ENCODE measurements around the gene CYP27C1. TPM values are rescaled to one million over a fixed set of nuclear protein-coding genes. Genes with fewer than 3 reads are reported as not detected.

The CYP27C1 gene
- total and polyA plus RNA-seq, 10 of the 15 experiments (the other 5 are each of a cell fraction or from before 2014, with no cell fraction given) = not detected

DNA sequence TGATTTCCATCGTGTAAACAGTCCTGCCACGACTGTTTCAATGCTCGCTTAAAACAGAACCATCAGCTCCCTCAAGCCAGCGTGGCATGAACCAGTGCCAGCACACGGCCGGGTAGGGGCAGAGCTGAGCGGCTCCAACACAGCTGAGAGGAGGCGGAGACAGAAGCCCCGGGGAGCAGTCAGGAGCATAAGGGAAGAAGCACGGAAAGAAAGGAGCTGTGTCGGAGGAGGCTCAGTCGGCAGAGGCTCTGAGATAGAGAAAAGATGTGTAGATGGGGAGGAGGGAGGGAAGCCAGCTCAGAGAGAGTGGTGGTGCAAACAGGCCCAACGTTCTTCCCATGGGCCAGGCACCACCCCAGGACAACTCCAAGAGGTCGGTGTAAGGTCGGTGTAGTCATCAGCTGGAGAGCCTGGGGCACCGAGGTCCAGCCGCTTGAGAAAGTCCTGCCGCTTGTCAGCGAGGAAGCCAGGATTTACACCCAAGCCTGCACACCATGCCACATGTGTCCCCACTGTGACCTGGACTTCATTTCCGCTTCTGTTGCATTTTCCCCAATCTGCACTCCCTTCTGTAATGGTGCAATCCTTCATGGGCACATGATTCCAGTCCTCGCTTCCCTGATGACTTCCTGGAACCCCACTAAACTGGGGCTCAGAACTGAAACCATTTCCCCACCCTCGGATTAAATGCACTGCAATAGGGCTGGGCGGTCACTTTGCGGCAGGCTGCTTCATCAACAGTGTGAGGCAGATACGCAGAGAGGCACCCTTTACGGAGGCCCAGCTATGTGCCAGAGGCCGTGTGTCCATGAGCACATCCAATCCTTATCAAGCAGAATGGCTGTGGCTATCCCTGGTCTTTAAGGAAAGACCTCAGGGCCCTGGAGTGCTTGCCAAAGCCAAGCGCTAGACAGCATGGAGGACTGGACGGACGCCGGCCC is 43.5 kb downstream of the CYP27C1 start:
- no peak for TF ChIP-seq SREBF1 (IDR thresholded peaks at IDR 0.05; ENCODE audit: low read length)
- no peak for TF ChIP-seq WRNIP1 (IDR thresholded peaks at IDR 0.05; ENCODE audit: borderline replicate concordance, low read depth, low read length)
- no peak for TF ChIP-seq MYB (IDR thresholded peaks at IDR 0.05; ENCODE audit: borderline replicate concordance, low read depth, low read length)
- TF ChIP-seq RB1 (IDR thresholded peaks at IDR 0.05; ENCODE audit: borderline replicate concordance) = no peak
- no peak for TF ChIP-seq ESRRA (IDR thresholded peaks at IDR 0.05; ENCODE audit: low read length)
- no peak overlapping the region for H2AFZ ChIP-seq (ENCODE audit: control insufficient read depth, low read depth, low read length)
- no peak overlapping the region for H3K4me3 ChIP-seq
- no peak overlapping the region for H3K4me2 ChIP-seq (ENCODE audit: control insufficient read depth, insufficient read depth)
- H3K79me2 ChIP-seq (ENCODE audit: control insufficient read depth, insufficient read depth, low read length) = no peaks in the 10 kb centered on the region
- no peak overlapping the region for H3K9ac ChIP-seq (ENCODE audit: control insufficient read depth, insufficient read depth, low read length)
- peaks cover 0 to 4% of the 10 kb centered on the region in 2 experiments; a peak in 2 of 4 replicates for H3K27me3 ChIP-seq (replicated peaks in 1 of 2; ENCODE audit: control insufficient read depth in 2 of 2, insufficient read depth in 2 of 2, low read length in 1 of 2)
- POLR2A ChIA-PET = no interaction called here
- no peak overlapping the region for H3K27ac ChIP-seq (ENCODE audit: control insufficient read depth, insufficient read depth)
- no peak for FAIRE-seq
- SMC1A ChIA-PET (ENCODE audit: uncharacterized antibody, unreplicated experiment) = no interaction called here
- RAD21 ChIA-PET (ENCODE audit: unreplicated experiment) = interaction anchor here (1.1 to 1.6 kb wide), 2 partner anchors 94 to 109 kb away, joined by 3 to 5 read pairs; no protein-coding TSS in a partner anchor
- CTCF ChIA-PET = interaction anchor here (0.7 kb wide), 1 partner anchor 109 kb away, joined by 3 read pairs; no protein-coding TSS in a partner anchor
- 60% methylated on average over 29 of the region's 31 CpGs for WGBS (ENCODE audit: insufficient coverage, insufficient replicate concordance, low lambda C conversion rate, missing lambda C conversion rate)
- BruUV-seq (replicated peaks) = no TSS peak
- no peak for DNase-seq (ENCODE audit: low read depth, low spot score)
- intact Hi-C loops (cut with micrococcal nuclease; ENCODE audit: unreplicated experiment) = no loop called here
- H4K20me1 ChIP-seq (ENCODE audit: control insufficient read depth, insufficient read depth) = no peaks in the 10 kb centered on the region
- no peaks in the 10 kb centered on the region for H3K36me3 ChIP-seq (ENCODE audit: control insufficient read depth in 2 of 2, insufficient read depth in 2 of 2, low read length in 1 of 2)
- no peak for ATAC-seq
- no peaks in the 10 kb centered on the region for H3K4me1 ChIP-seq (ENCODE audit: control insufficient read depth, insufficient read depth, low read length)
- in situ Hi-C loops (cut with MboI) = no loop called here
- no peaks in the 10 kb centered on the region; the same call in 2 of the 3 replicates for H3K9me3 ChIP-seq (replicated peaks; ENCODE audit: control insufficient read depth, insufficient read depth, low read length)

DNA sequence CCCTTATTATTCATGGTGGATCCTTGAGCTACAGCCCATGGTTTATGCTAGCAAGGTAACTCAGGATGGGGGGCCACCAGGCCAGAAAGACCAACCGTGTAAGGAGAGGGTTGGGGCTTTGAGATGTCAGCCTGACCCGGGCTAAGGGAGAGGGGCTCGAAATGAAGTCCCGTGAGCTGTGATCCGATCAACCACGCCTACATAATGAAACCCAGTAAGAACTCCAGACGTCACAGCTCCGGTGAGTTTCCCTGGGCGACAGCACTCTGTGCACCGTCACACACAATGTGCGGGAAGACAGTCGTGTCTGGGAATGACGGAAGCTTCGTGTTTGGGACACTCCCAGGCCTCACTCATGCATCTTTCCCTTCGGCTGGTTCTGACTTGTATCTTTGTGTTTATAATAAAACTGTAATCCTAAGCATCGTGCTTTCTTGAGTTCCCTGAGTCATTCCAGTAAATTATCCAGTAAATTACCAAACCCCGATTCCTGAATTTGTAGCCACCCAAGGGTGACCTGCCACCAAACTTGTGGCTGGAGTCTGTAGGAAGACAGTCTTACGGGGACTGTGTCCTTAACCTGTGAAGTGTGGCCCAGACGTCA is 44.2 kb downstream of the CYP27C1 start:
- no peaks in the 10 kb centered on the region for H3K79me2 ChIP-seq (ENCODE audit: control insufficient read depth, insufficient read depth, low read length)
- peaks cover 0 to 4% of the 10 kb centered on the region in 2 experiments; a peak in 2 of 4 replicates for H3K27me3 ChIP-seq (replicated peaks in 1 of 2; ENCODE audit: control insufficient read depth in 2 of 2, insufficient read depth in 2 of 2, low read length in 1 of 2)
- no peak overlapping the region for H2AFZ ChIP-seq (ENCODE audit: control insufficient read depth, low read depth, low read length)
- H3K4me2 ChIP-seq (ENCODE audit: control insufficient read depth, insufficient read depth) = no peak overlapping the region
- 52% methylated on average over 13 of the region's 19 CpGs for WGBS (ENCODE audit: insufficient coverage, insufficient replicate concordance, low lambda C conversion rate, missing lambda C conversion rate)
- H3K9ac ChIP-seq (ENCODE audit: control insufficient read depth, insufficient read depth, low read length) = no peak overlapping the region
- ChIA-PET SMC1A (ENCODE audit: uncharacterized antibody, unreplicated experiment) (no interaction called here), RAD21 (ENCODE audit: unreplicated experiment) (interaction anchor here (1.1 to 1.6 kb wide), 2 partner anchors 94 to 108 kb away, joined by 3 to 5 read pairs; no protein-coding TSS in a partner anchor), POLR2A (no interaction called here), CTCF (no interaction called here)
- intact Hi-C loops (cut with micrococcal nuclease; ENCODE audit: unreplicated experiment) (no loop called here), in situ Hi-C loops (cut with MboI) (no loop called here)
- H3K4me3 ChIP-seq = no peak overlapping the region
- DNase-seq (ENCODE audit: low read depth, low spot score) (no peak), ATAC-seq (no peak), FAIRE-seq (no peak)
- H4K20me1 ChIP-seq (ENCODE audit: control insufficient read depth, insufficient read depth) = no peaks in the 10 kb centered on the region
- BruUV-seq (replicated peaks) = no TSS peak
- no peaks in the 10 kb centered on the region for H3K36me3 ChIP-seq (ENCODE audit: control insufficient read depth in 2 of 2, insufficient read depth in 2 of 2, low read length in 1 of 2)
- no peak overlapping the region for H3K27ac ChIP-seq (ENCODE audit: control insufficient read depth, insufficient read depth)
- H3K9me3 ChIP-seq (replicated peaks; ENCODE audit: control insufficient read depth, insufficient read depth, low read length) = no peaks in the 10 kb centered on the region; the same call in 2 of the 3 replicates
- H3K4me1 ChIP-seq (ENCODE audit: control insufficient read depth, insufficient read depth, low read length) = no peaks in the 10 kb centered on the region
- TF ChIP-seq SMAD5 (IDR thresholded peaks at IDR 0.05; ENCODE audit: low read depth) (no peak), RUNX3 (IDR thresholded peaks at IDR 0.05; ENCODE audit: low read length) (no peak), BRCA1 (IDR thresholded peaks at IDR 0.05; ENCODE audit: low read depth, low read length) (no peak), ASH2L (IDR thresholded peaks at IDR 0.05; ENCODE audit: borderline replicate concordance, low read depth) (no peak), CREM (IDR thresholded peaks at IDR 0.05; ENCODE audit: low read depth) (no peak), MYB (IDR thresholded peaks at IDR 0.05; ENCODE audit: borderline replicate concordance, low read depth, low read length) (no peak), CBFB (IDR thresholded peaks at IDR 0.05; ENCODE audit: low read depth) (no peak), SP1 (IDR thresholded peaks at IDR 0.05; ENCODE audit: low read depth, low read length) (no peak)
- TF ChIP-seq, protein P1, sequence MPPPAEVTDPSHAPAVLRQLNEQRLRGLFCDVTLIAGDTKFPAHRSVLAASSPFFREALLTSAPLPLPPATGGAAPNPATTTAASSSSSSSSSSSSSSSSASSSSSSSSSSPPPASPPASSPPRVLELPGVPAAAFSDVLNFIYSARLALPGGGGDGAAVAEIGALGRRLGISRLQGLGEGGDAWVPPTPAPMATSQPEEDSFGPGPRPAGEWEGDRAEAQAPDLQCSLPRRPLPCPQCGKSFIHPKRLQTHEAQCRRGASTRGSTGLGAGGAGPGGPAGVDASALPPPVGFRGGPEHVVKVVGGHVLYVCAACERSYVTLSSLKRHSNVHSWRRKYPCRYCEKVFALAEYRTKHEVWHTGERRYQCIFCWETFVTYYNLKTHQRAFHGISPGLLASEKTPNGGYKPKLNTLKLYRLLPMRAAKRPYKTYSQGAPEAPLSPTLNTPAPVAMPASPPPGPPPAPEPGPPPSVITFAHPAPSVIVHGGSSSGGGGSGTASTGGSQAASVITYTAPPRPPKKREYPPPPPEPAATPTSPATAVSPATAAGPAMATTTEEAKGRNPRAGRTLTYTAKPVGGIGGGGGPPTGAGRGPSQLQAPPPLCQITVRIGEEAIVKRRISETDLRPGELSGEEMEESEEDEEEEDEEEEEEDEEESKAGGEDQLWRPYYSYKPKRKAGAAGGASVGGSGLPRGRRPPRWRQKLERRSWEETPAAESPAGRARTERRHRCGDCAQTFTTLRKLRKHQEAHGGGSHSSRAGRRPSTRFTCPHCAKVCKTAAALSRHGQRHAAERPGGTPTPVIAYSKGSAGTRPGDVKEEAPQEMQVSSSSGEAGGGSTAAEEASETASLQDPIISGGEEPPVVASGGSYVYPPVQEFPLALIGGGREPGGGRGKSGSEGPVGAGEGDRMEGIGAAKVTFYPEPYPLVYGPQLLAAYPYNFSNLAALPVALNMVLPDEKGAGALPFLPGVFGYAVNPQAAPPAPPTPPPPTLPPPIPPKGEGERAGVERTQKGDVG (CRISPR knock-in tag; IDR thresholded peaks at IDR 0.05) = no peak
